Erythroblast (primary cell): ENCODE results near the gene ZCCHC24.

ENCODE experiments used
- GATA1 ChIP-seq: IDR thresholded peaks from 2 replicates; pipeline ENCODE4 v1.6.1; 2011; ENCODE audit warnings: low read depth, mild to moderate bottlenecking, control low read depth, low read length, moderate library complexity
- POLR2A ChIP-seq: IDR thresholded peaks from 2 replicates; pipeline ENCODE4 v1.6.1; 2011; ENCODE audit warnings: mild to moderate bottlenecking, low read length

GRCh38 chr10:79360499-79361342, 84.7 kb downstream of the ZCCHC24 start:
- TF ChIP-seq POLR2A (no peak), GATA1 (no peak)
